Ascending aorta (tissue), 2 donors: Measurements from ENCODE around the gene FCHO2. TPM values are rescaled to one million over a fixed set of nuclear protein-coding genes. Genes with fewer than 3 reads are reported as not detected.
A peak's percentile ranks its signal among the peaks of the same experiment; 100 is the strongest.

Source experiments
- DNase-seq, 2 donors: peaks; one replicate each; pipeline ENCODE4 v3.0.0-alpha.2; 2019; ENCODE audit warnings: low spot score in 2 of 2
- H3K27ac ChIP-seq, 2 donors: fragments of 200-600 bp; sonication (generic); one replicate each; pipeline ENCODE4 v1.5.1; 2016 to 2017; ENCODE audit warnings: mild to moderate bottlenecking in 1 of 2
- H3K27me3 ChIP-seq: fragments of 200-600 bp; sonication (generic); one replicate; pipeline ENCODE4 v1.5.1; 2017
- H3K36me3 ChIP-seq, 2 donors: fragments of 200-600 bp; sonication (generic); one replicate each; pipeline ENCODE4 v1.5.1; 2016
- H3K4me1 ChIP-seq, 2 donors: fragments of 200-600 bp; sonication (generic); one replicate each; pipeline ENCODE4 v1.5.1; 2016 to 2017; ENCODE audit warnings: mild to moderate bottlenecking in 1 of 2
- H3K4me3 ChIP-seq, 2 donors: fragments of 200-600 bp; sonication (generic); one replicate each; pipeline ENCODE4 v1.5.1; 2016 to 2017; ENCODE audit warnings: mild to moderate bottlenecking in 1 of 2
- H3K9me3 ChIP-seq, 2 donors: fragments of 200-600 bp; sonication (generic); one replicate each; pipeline ENCODE4 v1.5.1; 2016
- CTCF ChIP-seq, 3 experiments: fragments of 200-600 bp in 2 of 3; fragments of 450-650 bp in 1 of 3; sonication (generic) in 2 of 3; IDR thresholded peaks; one replicate each; pipeline ENCODE4 v1.5.1; 2016 to 2019; ENCODE audit warnings: antibody characterized with exemption in 3 of 3, mild to moderate bottlenecking in 1 of 3, moderate library complexity in 1 of 3
- intact Hi-C: fragments of 100-400 bp; cut with DNase I; formaldehyde crosslinking; loops from one replicate; pipeline ENCODE4 v1.15.1; 2023
- total RNA-seq: library from RNA; depleted of rRNA; stranded (reverse); fragments of >200 nt; gene quantifications from one replicate; pipeline ENCODE4 v1.1.0, GENCODE V29; 2016

The FCHO2 gene
- total RNA-seq, 1 donor from 2014 or later: 10.7 TPM

- Histone ChIP-seq H3K4me3 (no peak overlapping the region), H3K36me3 (no peaks in the 10 kb centered on the region), H3K9me3 (no peaks in the 10 kb centered on the region), H3K27me3 (no peaks in the 10 kb centered on the region), H3K4me1 (no peaks in the 10 kb centered on the region), H3K27ac (peak overlapping the region in 1 of 2 donors; percentile 3)
- no peak for TF ChIP-seq CTCF (IDR thresholded peaks at IDR 0.05)
- intact Hi-C loops: no loop called here
- DNase-seq: no peak
These were observed 18.3 kb upstream of the FCHO2 start for GRCh38 chr5:72937517-72938061.

GRCh38 chr5:72938206-72938605 is 17.6 kb upstream of the FCHO2 start:
- intact Hi-C loops: no loop called here
- no peak for DNase-seq
- H3K9me3 ChIP-seq: no peaks in the 10 kb centered on the region
- H3K4me1 ChIP-seq: no peaks in the 10 kb centered on the region
- H3K27ac ChIP-seq: no peak overlapping the region
- H3K4me3 ChIP-seq: no peak overlapping the region
- no peaks in the 10 kb centered on the region for H3K27me3 ChIP-seq
- TF ChIP-seq CTCF (IDR thresholded peaks at IDR 0.05): no peak
- no peaks in the 10 kb centered on the region for H3K36me3 ChIP-seq

- H3K36me3 ChIP-seq: no peaks in the 10 kb centered on the region
These were observed 15.8 kb upstream of the FCHO2 start for GRCh38 chr5:72940082-72940481.

GRCh38 chr5:72943307-72943706 is 12.5 kb upstream of the FCHO2 start:
- DNase-seq: no peak
- Histone ChIP-seq H3K27me3 (no peaks in the 10 kb centered on the region), H3K27ac (no peak overlapping the region), H3K36me3 (no peaks in the 10 kb centered on the region), H3K4me3 (no peak overlapping the region), H3K4me1 (no peaks in the 10 kb centered on the region), H3K9me3 (no peaks in the 10 kb centered on the region)
- TF ChIP-seq CTCF (IDR thresholded peaks at IDR 0.05): no peak
- intact Hi-C loops: no loop called here

More at GRCh38 chr5:72940082-72940481, 15.8 kb upstream of the FCHO2 start:
- Histone ChIP-seq H3K27me3 (no peaks in the 10 kb centered on the region), H3K4me3 (no peak overlapping the region), H3K27ac (no peak overlapping the region), H3K4me1 (no peaks in the 10 kb centered on the region), H3K9me3 (no peaks in the 10 kb centered on the region)
- no peak for TF ChIP-seq CTCF (IDR thresholded peaks at IDR 0.05)
- intact Hi-C loops: no loop called here
- no peak for DNase-seq

GRCh38 chr5:72947498-72947897 is 8.3 kb upstream of the FCHO2 start:
- Histone ChIP-seq H3K36me3 (no peaks in the 10 kb centered on the region), H3K4me3 (no peak overlapping the region), H3K4me1 (no peaks in the 10 kb centered on the region), H3K27ac (no peak overlapping the region), H3K27me3 (no peaks in the 10 kb centered on the region), H3K9me3 (no peaks in the 10 kb centered on the region)
- no peak for TF ChIP-seq CTCF (IDR thresholded peaks at IDR 0.05)
- no peak for DNase-seq
- intact Hi-C loops: no loop called here

GRCh38 chr5:72949481-72949880 is 6.4 kb upstream of the FCHO2 start:
- Histone ChIP-seq H3K27me3 (no peaks in the 10 kb centered on the region), H3K9me3 (no peaks in the 10 kb centered on the region), H3K27ac (no peak overlapping the region), H3K36me3 (no peaks in the 10 kb centered on the region), H3K4me1 (peaks cover 0 to 12% of the 10 kb centered on the region in 2 donors), H3K4me3 (no peak overlapping the region)
- no peak for DNase-seq
- no peak for TF ChIP-seq CTCF (IDR thresholded peaks at IDR 0.05)
- intact Hi-C loops: no loop called here
